WTC11 (cell line): ENCODE results near the gene FSTL1. TPM values are rescaled to one million over a fixed set of nuclear protein-coding genes. Genes with fewer than 3 reads are reported as not detected.

ENCODE experiments used
- ATAC-seq: fragments of 200-7000 bp; cut with Tn5 transposase; 2 replicates; pipeline ENCODE4 v1.10.0; 2021; ENCODE audit warnings: mild to moderate bottlenecking, moderate library complexity
- CTCF ChIA-PET: fragments of 300-600 bp; sonication (Branson Sonifier 250); formaldehyde crosslinking; loops from one replicate; lab custom pipeline; 2021; ENCODE audit warnings: antibody characterized with exemption; lab: Charles Lee
- POLR2A ChIA-PET: fragments of 350-600 bp; sonication (Branson Sonifier 250); formaldehyde crosslinking; loops from one replicate; lab custom pipeline; 2021; ENCODE audit warnings: antibody characterized with exemption; lab: Charles Lee
- DNase-seq: peaks from one replicate; pipeline ENCODE4 v3.0.0; 2021; ENCODE audit warnings: low spot score
- H3K27ac Mint-ChIP-seq: 2 replicates; pipeline ENCODE4 v1.8.0; 2021; ENCODE audit warnings: mixed read lengths
- H3K27me3 Mint-ChIP-seq: 2 replicates; pipeline ENCODE4 v1.8.0; 2021; ENCODE audit warnings: low read depth, mild to moderate bottlenecking, moderate library complexity, mixed read lengths
- H3K36me3 Mint-ChIP-seq: 2 replicates; pipeline ENCODE4 v1.8.0; 2021; ENCODE audit warnings: mixed read lengths
- H3K4me1 Mint-ChIP-seq: 2 replicates; pipeline ENCODE4 v1.8.0; 2022; ENCODE audit warnings: mixed read lengths
- H3K4me3 Mint-ChIP-seq: 2 replicates; pipeline ENCODE4 v1.8.0; 2021; ENCODE audit warnings: mild to moderate bottlenecking, moderate library complexity, mixed read lengths
- H3K9me3 Mint-ChIP-seq: 2 replicates; pipeline ENCODE4 v1.8.0; 2021; ENCODE audit warnings: mixed read lengths
- CREM ChIP-seq: sonication (generic); formaldehyde crosslinking; IDR thresholded peaks from 2 replicates; pipeline ENCODE4 v1.8.1; 2022; ENCODE audit warnings: mild to moderate bottlenecking, missing genetic modification reagents, moderate library complexity
- ESRRA ChIP-seq: sonication (generic); formaldehyde crosslinking; IDR thresholded peaks from 2 replicates; pipeline ENCODE4 v1.8.1; 2022; ENCODE audit warnings: mild to moderate bottlenecking, missing genetic modification reagents, borderline replicate concordance
- FOXK1 ChIP-seq: sonication (generic); formaldehyde crosslinking; IDR thresholded peaks from 2 replicates; pipeline ENCODE4 v1.8.0; 2022; ENCODE audit warnings: mild to moderate bottlenecking, moderate library complexity, missing genetic modification reagents
- FOXP1 ChIP-seq: sonication (generic); formaldehyde crosslinking; IDR thresholded peaks from 2 replicates; pipeline ENCODE4 v1.8.0; 2022; ENCODE audit warnings: missing genetic modification reagents, mild to moderate bottlenecking, moderate library complexity, borderline replicate concordance
- IRF2 ChIP-seq: sonication (generic); formaldehyde crosslinking; IDR thresholded peaks from 2 replicates; pipeline ENCODE4 v1.8.0; 2022; ENCODE audit warnings: low read depth, missing genetic modification reagents, borderline replicate concordance
- NFYB ChIP-seq: sonication (generic); formaldehyde crosslinking; conservative IDR thresholded peaks from 2 replicates; pipeline ENCODE4 v1.8.0; 2022; ENCODE audit warnings: low read depth, missing genetic modification reagents
- TP53 ChIP-seq: sonication (generic); formaldehyde crosslinking; IDR thresholded peaks from 2 replicates; pipeline ENCODE4 v1.8.1; 2023; ENCODE audit warnings: mild to moderate bottlenecking, missing genetic modification reagents
- ZNF416 ChIP-seq: fragments of 250-450 bp; sonication (Bioruptor Pico); IDR thresholded peaks from 2 replicates; pipeline ENCODE4 v1.9.0; 2021; ENCODE audit warnings: mild to moderate bottlenecking, inconsistent platforms
- total RNA-seq: library from RNA; stranded (reverse); gene quantifications from 3 replicates; pipeline ENCODE4 v1.2.3, GENCODE V29; 2021
- TF ChIP-seq, protein P1 (sequence below): fragments of 250-450 bp; sonication (Bioruptor Pico); IDR thresholded peaks from 2 replicates; pipeline ENCODE4 v1.9.0; 2021; ENCODE audit warnings: moderate library complexity, mild to moderate bottlenecking, inconsistent platforms, borderline replicate concordance
- TF ChIP-seq, protein P2 (sequence below): fragments of 250-450 bp; sonication (Bioruptor Pico); IDR thresholded peaks from 2 replicates; pipeline ENCODE4 v1.9.0; 2021; ENCODE audit warnings: mild to moderate bottlenecking, borderline replicate concordance
- TF ChIP-seq, protein P3 (sequence below): fragments of 250-450 bp; sonication (Bioruptor Pico); IDR thresholded peaks from 2 replicates; pipeline ENCODE4 v1.9.0; 2021; ENCODE audit warnings: mild to moderate bottlenecking
- TF ChIP-seq, protein P4 (sequence below): sonication (generic); formaldehyde crosslinking; conservative IDR thresholded peaks from 2 replicates; pipeline ENCODE4 v1.8.1; 2022; ENCODE audit warnings: mild to moderate bottlenecking, missing genetic modification reagents
- TF ChIP-seq, protein P5 (sequence below): sonication (generic); formaldehyde crosslinking; IDR thresholded peaks from 2 replicates; pipeline ENCODE4 v1.8.0; 2023; ENCODE audit warnings: missing genetic modification reagents, mild to moderate bottlenecking, borderline replicate concordance
- TF ChIP-seq, protein P6 (sequence below): fragments of 250-450 bp; sonication (Bioruptor Pico); conservative IDR thresholded peaks from 2 replicates; pipeline ENCODE4 v1.9.0; 2021; ENCODE audit warnings: mild to moderate bottlenecking
- TF ChIP-seq, protein P7 (sequence below): sonication (generic); formaldehyde crosslinking; IDR thresholded peaks from 2 replicates; pipeline ENCODE4 v1.8.0; 2023; ENCODE audit warnings: missing genetic modification reagents
- TF ChIP-seq, protein P8 (sequence below): sonication (generic); formaldehyde crosslinking; IDR thresholded peaks from 2 replicates; pipeline ENCODE4 v1.8.0; 2022; ENCODE audit warnings: mild to moderate bottlenecking, missing genetic modification reagents
- TF ChIP-seq, protein P9 (sequence below): fragments of 200-600 bp; IDR thresholded peaks from 2 replicates; pipeline ENCODE4 v1.8.0; 2022; ENCODE audit warnings: antibody characterized with exemption

FSTL1 gene
- total RNA-seq, 1 experiment from 2014 or later: 271 TPM

DNA sequence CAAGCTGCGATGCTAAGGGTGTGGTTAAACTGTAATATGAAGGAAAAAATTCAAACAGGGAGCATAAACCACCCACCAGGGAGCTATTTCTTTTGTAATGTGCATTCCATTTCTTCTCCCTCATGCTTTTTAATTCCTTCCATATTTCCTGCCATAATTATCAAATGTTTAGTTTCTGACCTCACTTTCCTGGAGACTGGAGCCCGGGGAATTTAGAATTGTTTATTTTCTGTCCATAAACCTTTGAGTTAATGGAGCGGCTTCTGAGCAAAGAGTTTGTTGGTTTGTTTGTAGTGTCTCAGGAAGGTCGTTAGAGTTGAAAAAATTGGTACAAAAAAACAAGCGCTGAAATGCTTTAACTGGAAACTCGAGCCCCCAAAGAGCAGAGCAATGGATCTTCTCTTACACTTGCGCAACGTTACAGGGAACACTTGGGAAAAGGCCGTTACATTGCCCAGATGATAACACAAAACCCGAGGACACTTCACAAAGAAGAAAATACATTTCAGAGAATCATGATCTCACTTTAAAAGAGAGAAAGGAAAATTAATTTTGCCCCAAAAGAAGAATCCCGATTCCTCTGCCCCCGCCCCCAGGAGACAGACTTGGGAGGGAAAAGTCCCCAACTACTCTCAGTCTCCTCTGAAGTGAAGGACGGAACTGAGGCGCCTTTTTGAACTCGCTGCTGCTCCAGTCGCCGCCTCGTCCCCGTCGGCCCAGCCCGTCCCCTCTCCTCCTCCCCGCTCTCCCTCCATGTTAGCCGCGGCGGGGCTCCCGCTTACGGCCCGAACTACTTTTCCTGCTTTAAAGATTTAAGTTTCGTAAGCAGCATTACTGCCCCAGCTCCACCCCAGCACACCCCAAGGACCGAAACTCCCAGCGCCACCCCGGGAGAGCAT, 842 bp downstream of the FSTL1 start (continued):
- TF ChIP-seq, protein P1, sequence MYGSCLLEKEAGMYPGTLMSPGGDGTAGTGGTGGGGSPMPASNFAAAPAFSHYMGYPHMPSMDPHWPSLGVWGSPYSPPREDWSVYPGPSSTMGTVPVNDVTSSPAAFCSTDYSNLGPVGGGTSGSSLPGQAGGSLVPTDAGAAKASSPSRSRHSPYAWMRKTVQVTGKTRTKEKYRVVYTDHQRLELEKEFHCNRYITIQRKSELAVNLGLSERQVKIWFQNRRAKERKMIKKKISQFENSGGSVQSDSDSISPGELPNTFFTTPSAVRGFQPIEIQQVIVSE (CRISPR knock-in tag): no peak

DNA sequence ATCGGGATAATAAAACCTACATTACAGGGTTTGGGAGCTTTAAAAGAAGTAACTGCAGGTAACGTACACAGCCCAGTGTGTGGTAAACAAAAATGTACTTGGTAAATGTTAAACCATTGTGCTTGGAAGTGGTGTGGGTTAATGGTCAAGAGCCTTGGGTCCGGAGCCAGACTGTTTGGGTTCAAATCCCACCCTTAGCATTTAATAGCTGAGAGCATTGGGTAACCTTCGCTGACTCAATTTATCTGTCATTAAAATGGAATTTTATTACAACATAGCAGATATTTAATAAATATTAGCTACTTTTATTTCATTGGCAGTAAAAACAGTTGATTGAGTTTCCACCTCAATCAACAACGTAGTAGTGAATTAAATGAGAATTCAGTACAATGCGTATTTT, 1.5 kb downstream of the FSTL1 start:
- Mint-ChIP-seq H3K4me3 (peak overlapping the region; percentile 90), H3K27ac (peak overlapping the region; percentile 97; the same call in 1 of the 2 replicates), H3K36me3 (peaks cover 14% of the 10 kb centered on the region), H3K9me3 (peaks cover 6% of the 10 kb centered on the region), H3K27me3 (no peaks in the 10 kb centered on the region; the same call in 1 of the 2 replicates), H3K4me1 (peaks cover 52% of the 10 kb centered on the region)
- ATAC-seq (no peak), DNase-seq (no peak)
- ChIA-PET POLR2A (interaction anchor here (1.0 to 1.2 kb wide), 2 partner anchors 54 to 56 kb away, joined by 3 to 4 read pairs; no protein-coding TSS in a partner anchor), CTCF (interaction anchor here (1.1 to 2.2 kb wide), 2 partner anchors 32 to 110 kb away, joined by 5 to 11 read pairs; no protein-coding TSS in a partner anchor)
- TF ChIP-seq FOXP1 (CRISPR knock-in tag) (no peak), ZNF416 (no peak), NFYB (no peak), ESRRA (no peak), CREM (CRISPR knock-in tag) (no peak), FOXK1 (no peak), TP53 (CRISPR knock-in tag) (no peak), IRF2 (CRISPR knock-in tag) (no peak)
- TF ChIP-seq, protein P2, sequence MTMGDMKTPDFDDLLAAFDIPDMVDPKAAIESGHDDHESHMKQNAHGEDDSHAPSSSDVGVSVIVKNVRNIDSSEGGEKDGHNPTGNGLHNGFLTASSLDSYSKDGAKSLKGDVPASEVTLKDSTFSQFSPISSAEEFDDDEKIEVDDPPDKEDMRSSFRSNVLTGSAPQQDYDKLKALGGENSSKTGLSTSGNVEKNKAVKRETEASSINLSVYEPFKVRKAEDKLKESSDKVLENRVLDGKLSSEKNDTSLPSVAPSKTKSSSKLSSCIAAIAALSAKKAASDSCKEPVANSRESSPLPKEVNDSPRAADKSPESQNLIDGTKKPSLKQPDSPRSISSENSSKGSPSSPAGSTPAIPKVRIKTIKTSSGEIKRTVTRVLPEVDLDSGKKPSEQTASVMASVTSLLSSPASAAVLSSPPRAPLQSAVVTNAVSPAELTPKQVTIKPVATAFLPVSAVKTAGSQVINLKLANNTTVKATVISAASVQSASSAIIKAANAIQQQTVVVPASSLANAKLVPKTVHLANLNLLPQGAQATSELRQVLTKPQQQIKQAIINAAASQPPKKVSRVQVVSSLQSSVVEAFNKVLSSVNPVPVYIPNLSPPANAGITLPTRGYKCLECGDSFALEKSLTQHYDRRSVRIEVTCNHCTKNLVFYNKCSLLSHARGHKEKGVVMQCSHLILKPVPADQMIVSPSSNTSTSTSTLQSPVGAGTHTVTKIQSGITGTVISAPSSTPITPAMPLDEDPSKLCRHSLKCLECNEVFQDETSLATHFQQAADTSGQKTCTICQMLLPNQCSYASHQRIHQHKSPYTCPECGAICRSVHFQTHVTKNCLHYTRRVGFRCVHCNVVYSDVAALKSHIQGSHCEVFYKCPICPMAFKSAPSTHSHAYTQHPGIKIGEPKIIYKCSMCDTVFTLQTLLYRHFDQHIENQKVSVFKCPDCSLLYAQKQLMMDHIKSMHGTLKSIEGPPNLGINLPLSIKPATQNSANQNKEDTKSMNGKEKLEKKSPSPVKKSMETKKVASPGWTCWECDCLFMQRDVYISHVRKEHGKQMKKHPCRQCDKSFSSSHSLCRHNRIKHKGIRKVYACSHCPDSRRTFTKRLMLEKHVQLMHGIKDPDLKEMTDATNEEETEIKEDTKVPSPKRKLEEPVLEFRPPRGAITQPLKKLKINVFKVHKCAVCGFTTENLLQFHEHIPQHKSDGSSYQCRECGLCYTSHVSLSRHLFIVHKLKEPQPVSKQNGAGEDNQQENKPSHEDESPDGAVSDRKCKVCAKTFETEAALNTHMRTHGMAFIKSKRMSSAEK (CRISPR knock-in tag): no peak
- TF ChIP-seq, protein P3, sequence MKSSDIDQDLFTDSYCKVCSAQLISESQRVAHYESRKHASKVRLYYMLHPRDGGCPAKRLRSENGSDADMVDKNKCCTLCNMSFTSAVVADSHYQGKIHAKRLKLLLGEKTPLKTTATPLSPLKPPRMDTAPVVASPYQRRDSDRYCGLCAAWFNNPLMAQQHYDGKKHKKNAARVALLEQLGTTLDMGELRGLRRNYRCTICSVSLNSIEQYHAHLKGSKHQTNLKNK (CRISPR knock-in tag): no peak
- TF ChIP-seq, protein P4, sequence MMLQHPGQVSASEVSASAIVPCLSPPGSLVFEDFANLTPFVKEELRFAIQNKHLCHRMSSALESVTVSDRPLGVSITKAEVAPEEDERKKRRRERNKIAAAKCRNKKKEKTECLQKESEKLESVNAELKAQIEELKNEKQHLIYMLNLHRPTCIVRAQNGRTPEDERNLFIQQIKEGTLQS (CRISPR knock-in tag): no peak
- TF ChIP-seq, protein P5, sequence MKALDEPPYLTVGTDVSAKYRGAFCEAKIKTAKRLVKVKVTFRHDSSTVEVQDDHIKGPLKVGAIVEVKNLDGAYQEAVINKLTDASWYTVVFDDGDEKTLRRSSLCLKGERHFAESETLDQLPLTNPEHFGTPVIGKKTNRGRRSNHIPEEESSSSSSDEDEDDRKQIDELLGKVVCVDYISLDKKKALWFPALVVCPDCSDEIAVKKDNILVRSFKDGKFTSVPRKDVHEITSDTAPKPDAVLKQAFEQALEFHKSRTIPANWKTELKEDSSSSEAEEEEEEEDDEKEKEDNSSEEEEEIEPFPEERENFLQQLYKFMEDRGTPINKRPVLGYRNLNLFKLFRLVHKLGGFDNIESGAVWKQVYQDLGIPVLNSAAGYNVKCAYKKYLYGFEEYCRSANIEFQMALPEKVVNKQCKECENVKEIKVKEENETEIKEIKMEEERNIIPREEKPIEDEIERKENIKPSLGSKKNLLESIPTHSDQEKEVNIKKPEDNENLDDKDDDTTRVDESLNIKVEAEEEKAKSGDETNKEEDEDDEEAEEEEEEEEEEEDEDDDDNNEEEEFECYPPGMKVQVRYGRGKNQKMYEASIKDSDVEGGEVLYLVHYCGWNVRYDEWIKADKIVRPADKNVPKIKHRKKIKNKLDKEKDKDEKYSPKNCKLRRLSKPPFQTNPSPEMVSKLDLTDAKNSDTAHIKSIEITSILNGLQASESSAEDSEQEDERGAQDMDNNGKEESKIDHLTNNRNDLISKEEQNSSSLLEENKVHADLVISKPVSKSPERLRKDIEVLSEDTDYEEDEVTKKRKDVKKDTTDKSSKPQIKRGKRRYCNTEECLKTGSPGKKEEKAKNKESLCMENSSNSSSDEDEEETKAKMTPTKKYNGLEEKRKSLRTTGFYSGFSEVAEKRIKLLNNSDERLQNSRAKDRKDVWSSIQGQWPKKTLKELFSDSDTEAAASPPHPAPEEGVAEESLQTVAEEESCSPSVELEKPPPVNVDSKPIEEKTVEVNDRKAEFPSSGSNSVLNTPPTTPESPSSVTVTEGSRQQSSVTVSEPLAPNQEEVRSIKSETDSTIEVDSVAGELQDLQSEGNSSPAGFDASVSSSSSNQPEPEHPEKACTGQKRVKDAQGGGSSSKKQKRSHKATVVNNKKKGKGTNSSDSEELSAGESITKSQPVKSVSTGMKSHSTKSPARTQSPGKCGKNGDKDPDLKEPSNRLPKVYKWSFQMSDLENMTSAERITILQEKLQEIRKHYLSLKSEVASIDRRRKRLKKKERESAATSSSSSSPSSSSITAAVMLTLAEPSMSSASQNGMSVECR: no peak
- TF ChIP-seq, protein P6, sequence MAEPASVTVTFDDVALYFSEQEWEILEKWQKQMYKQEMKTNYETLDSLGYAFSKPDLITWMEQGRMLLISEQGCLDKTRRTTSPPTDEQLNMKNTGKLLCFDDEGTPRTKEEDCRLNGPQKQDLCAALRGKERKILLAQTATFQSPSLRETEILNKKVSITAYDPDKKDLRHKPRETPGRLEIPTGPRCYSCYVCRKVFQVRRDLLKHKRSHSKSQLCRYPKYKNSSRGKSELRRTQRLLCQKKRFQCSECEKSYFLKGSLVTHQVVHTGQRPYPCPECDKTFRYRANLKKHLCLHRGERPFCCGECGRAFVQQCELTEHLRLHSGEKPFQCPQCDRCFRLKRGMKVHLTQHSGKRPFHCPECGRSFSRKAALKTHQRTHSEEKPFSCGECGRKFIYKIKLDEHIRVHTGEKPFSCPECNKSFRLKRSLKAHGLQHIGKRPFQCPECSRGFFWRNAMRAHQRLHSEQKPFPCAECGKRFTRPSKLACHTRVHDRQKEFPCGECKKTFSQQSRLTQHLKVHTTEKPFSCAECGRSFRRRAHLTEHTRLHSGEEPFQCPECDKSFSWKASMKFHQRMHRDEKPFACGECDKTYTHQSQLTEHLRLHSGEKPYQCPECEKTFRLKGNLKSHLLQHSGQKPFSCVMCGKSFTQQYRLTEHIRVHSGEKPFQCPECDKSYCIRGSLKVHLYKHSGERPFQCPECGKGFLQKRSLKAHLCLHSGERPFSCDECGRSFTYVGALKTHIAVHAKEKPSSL (CRISPR knock-in tag): no peak
- TF ChIP-seq, protein P7, sequence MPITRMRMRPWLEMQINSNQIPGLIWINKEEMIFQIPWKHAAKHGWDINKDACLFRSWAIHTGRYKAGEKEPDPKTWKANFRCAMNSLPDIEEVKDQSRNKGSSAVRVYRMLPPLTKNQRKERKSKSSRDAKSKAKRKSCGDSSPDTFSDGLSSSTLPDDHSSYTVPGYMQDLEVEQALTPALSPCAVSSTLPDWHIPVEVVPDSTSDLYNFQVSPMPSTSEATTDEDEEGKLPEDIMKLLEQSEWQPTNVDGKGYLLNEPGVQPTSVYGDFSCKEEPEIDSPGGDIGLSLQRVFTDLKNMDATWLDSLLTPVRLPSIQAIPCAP (CRISPR knock-in tag): no peak
- TF ChIP-seq, protein P8, sequence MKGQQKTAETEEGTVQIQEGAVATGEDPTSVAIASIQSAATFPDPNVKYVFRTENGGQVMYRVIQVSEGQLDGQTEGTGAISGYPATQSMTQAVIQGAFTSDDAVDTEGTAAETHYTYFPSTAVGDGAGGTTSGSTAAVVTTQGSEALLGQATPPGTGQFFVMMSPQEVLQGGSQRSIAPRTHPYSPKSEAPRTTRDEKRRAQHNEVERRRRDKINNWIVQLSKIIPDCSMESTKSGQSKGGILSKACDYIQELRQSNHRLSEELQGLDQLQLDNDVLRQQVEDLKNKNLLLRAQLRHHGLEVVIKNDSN (CRISPR knock-in tag): no peak
- TF ChIP-seq, protein P9, sequence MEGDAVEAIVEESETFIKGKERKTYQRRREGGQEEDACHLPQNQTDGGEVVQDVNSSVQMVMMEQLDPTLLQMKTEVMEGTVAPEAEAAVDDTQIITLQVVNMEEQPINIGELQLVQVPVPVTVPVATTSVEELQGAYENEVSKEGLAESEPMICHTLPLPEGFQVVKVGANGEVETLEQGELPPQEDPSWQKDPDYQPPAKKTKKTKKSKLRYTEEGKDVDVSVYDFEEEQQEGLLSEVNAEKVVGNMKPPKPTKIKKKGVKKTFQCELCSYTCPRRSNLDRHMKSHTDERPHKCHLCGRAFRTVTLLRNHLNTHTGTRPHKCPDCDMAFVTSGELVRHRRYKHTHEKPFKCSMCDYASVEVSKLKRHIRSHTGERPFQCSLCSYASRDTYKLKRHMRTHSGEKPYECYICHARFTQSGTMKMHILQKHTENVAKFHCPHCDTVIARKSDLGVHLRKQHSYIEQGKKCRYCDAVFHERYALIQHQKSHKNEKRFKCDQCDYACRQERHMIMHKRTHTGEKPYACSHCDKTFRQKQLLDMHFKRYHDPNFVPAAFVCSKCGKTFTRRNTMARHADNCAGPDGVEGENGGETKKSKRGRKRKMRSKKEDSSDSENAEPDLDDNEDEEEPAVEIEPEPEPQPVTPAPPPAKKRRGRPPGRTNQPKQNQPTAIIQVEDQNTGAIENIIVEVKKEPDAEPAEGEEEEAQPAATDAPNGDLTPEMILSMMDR: no peak
